K562 (cell line): ENCODE results near the gene KL. TPM values are rescaled to one million over a fixed set of nuclear protein-coding genes. Genes with fewer than 3 reads are reported as not detected.

Source experiments
- ATAC-seq: fragments of 200-7000 bp; cut with Tn5 transposase; 3 replicates; pipeline ENCODE4 v1.9.1; 2020; ENCODE audit warnings: moderate library complexity
- BruUV-seq: library from RNA; stranded (reverse); fragments of 400-500 nt; replicated peaks from 2 replicates; lab custom pipeline; 2021; lab: Mats Ljungman, UMichigan
- CTCF ChIA-PET: fragments of 300-600 bp; formaldehyde crosslinking; extraction: SDS; loops from one replicate; lab custom pipeline; 2021; ENCODE audit warnings: low intra/inter-chr PET ratio; lab: Yijun Ruan, JAX
- POLR2A ChIA-PET: fragments of 300-600, 350-650 bp; sonication (Branson Sonifier 250); formaldehyde crosslinking; extraction: SDS; loops from one replicate; lab custom pipeline; 2021; ENCODE audit warnings: antibody characterized with exemption, inconsistent platforms; lab: Yijun Ruan, JAX
- DNase-seq, 4 experiments: peaks; one replicate each; pipeline versions ENCODE4 v3.0.0 to v3.0.0-alpha.2; 2011 to 2018; ENCODE audit warnings: low spot score in 3 of 4, mixed read lengths in 3 of 4; ENCODE audit errors: extremely low read depth in 1 of 4
- FAIRE-seq: peaks from 2 replicates; lab custom pipeline; 2011; peaks lifted over from hg19 to GRCh38; lab: Jason Lieb, UNC
- H2AFZ ChIP-seq: 2 replicates; pipeline ENCODE4 v1.6.0; 2011; ENCODE audit warnings: low read depth, low read length, control low read depth, inconsistent platforms
- H3K27ac ChIP-seq: fragments of 200-600 bp; 3 replicates; pipeline ENCODE4 v1.8.0; 2011; ENCODE audit warnings: low read depth, mild to moderate bottlenecking, control low read depth, inconsistent platforms, low read length, moderate library complexity, mixed read lengths; ENCODE audit errors: extremely low read depth
- H3K27me3 ChIP-seq, 2 experiments: fragments of 300-600 bp in 1 of 2; 2 replicates in 1 of 2; 3 replicates in 1 of 2; pipeline versions ENCODE4 v1.6.0 to v1.8.0; 2011; ENCODE audit warnings: inconsistent platforms in 2 of 2, low read length in 2 of 2, mild to moderate bottlenecking in 1 of 2, mixed read lengths in 1 of 2, moderate library complexity in 1 of 2; ENCODE audit not compliant: control insufficient read depth in 2 of 2, insufficient read depth in 2 of 2
- H3K36me3 ChIP-seq: fragments of 300-600 bp; 3 replicates; pipeline ENCODE4 v1.8.0; 2011; ENCODE audit warnings: mild to moderate bottlenecking, low read length, inconsistent platforms; ENCODE audit not compliant: control insufficient read depth, insufficient read depth
- H3K4me1 ChIP-seq, 2 experiments: fragments of 200-600 bp in 1 of 2; replicated peaks in 1 of 2; 2 replicates in 1 of 2; 3 replicates in 1 of 2; pipeline versions ENCODE4 v1.5.1 to v1.8.0; 2011; ENCODE audit warnings: inconsistent platforms in 2 of 2, low read length in 2 of 2, mild to moderate bottlenecking in 1 of 2, mixed read lengths in 1 of 2, moderate library complexity in 1 of 2; ENCODE audit not compliant: control insufficient read depth in 2 of 2, insufficient read depth in 2 of 2
- H3K4me2 ChIP-seq: 2 replicates; pipeline ENCODE4 v1.6.1; 2011; ENCODE audit warnings: low read length, control low read depth, inconsistent platforms, mixed read lengths; ENCODE audit not compliant: insufficient read depth
- H3K4me3 ChIP-seq: fragments of 200-600 bp; sonication (generic), shearing (Covaris generic); 2 replicates; pipeline ENCODE4 v1.5.1; 2016; ENCODE audit warnings: control low read depth, inconsistent platforms
- H3K79me2 ChIP-seq: fragments of 200-600 bp; 3 replicates; pipeline ENCODE4 v1.8.0; 2011; ENCODE audit warnings: low read length, inconsistent platforms; ENCODE audit not compliant: control insufficient read depth, insufficient read depth
- H3K9ac ChIP-seq, 2 experiments: 2 replicates each; pipeline versions ENCODE4 v1.6.0 to v1.6.1; 2011; ENCODE audit warnings: low read depth in 2 of 2, low read length in 2 of 2, control low read depth in 1 of 2, inconsistent platforms in 1 of 2, mild to moderate bottlenecking in 1 of 2, mixed read lengths in 1 of 2; ENCODE audit not compliant: insufficient read depth in 1 of 2
- H3K9me1 ChIP-seq: one replicate; pipeline ENCODE4 v1.6.0; 2011; ENCODE audit warnings: inconsistent platforms, mild to moderate bottlenecking, low read length, moderate library complexity; ENCODE audit not compliant: control insufficient read depth, insufficient read depth
- H3K9me3 ChIP-seq: replicated peaks from 2 replicates; pipeline ENCODE4 v1.5.1; 2011; ENCODE audit warnings: low read depth, low read length, inconsistent platforms; ENCODE audit not compliant: control insufficient read depth, insufficient read depth
- H4K20me1 ChIP-seq: replicated peaks from 2 replicates; pipeline ENCODE4 v1.6.1; 2011; ENCODE audit warnings: low read length, inconsistent platforms, mixed read lengths; ENCODE audit not compliant: control insufficient read depth, insufficient read depth
- FOXA3 ChIP-seq, 2 experiments: fragments of 450-650 bp in 1 of 2; sonication (generic) in 1 of 2; formaldehyde crosslinking; IDR thresholded peaks in 1 of 2; conservative IDR thresholded peaks in 1 of 2; 2 replicates each; pipeline versions ENCODE4 v1.4.0 to v1.8.0; 2020 to 2022; ENCODE audit warnings: mild to moderate bottlenecking in 2 of 2, missing genetic modification reagents in 1 of 2
- NCOA4 ChIP-seq: fragments of 450-650 bp; IDR thresholded peaks from 2 replicates; pipeline ENCODE4 v1.6.1; 2018; ENCODE audit warnings: mild to moderate bottlenecking; ENCODE audit not compliant: partially characterized antibody
- WGBS: fragments of 100-300 bp; shearing (Covaris generic); methylation state at CpG from one replicate; pipeline ENCODE4 v1.1.6; 2016; ENCODE audit warnings: low coverage, mixed read lengths; ENCODE audit not compliant: insufficient coverage; ENCODE audit errors: missing lambda C conversion rate; 5-methylcytosine and 5-hydroxymethylcytosine counted together
- in situ Hi-C: fragments of 300-500 bp; cut with MboI; formaldehyde crosslinking; loops from 4 replicates; pipeline ENCODE4 v1.15.0; 2018; ENCODE audit warnings: inconsistent platforms, mixed read lengths
- intact Hi-C: fragments of 100-400 bp; cut with micrococcal nuclease; formaldehyde crosslinking; loops from 2 replicates; pipeline ENCODE4 v1.14.2; 2022
- polyA plus RNA-seq, 8 experiments: library from polyadenylated mRNA; depleted of rRNA in 4 of 8; stranded (reverse) in 5 of 8; unstranded in 3 of 8; fragments of >200 nt; fragmentation: Nextera tagmentation in 2 of 8; fragmentation: Illumina TruSeq in 1 of 8; extraction: Ambion mirVana in 2 of 8; extraction: Trizol in 1 of 8; gene quantifications; 2 replicates each; pipeline versions ENCODE4 v1.2.1 to v1.2.3, GENCODE V29; 2011 to 2014; ENCODE audit warnings: inconsistent platforms in 1 of 8, missing spikeins in 1 of 8
- total RNA-seq, 7 experiments: library from RNA; depleted of rRNA in 6 of 7; stranded (reverse); fragments of >200 nt in 6 of 7; fragmentation: Illumina TruSeq in 2 of 7; extraction: Trizol in 2 of 7; gene quantifications; 2 replicates each; pipeline versions ENCODE4 v1.2.1 to v1.2.3, GENCODE V29; 2011 to 2021; ENCODE audit warnings: low replicate concordance in 1 of 7

Gene KL
- total and polyA plus RNA-seq, 9 of the 15 experiments (the other 6 are each of a cell fraction or from before 2014, with no cell fraction given), result not detected

DNA sequence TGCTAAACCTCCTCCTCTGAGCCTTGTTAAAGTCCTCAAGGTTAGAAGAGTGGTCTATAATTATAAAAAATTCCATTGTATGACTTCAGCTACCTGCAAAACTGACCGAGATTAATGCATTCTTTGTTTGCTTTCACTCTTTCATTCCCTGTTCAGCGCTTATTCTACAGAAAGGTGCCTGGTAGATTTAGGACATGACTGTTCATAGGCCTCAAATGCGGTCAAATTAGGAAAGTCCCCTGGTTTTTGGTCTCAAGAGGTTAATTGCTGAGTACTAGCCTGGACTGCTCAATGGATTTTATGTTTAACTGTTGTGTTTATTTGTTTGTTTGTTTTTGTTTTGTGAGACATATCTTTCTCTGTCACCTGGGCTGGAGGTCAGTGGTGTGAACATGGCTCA is 35.4 kb downstream of the KL start (continued):
- no peak for TF ChIP-seq NCOA4

DNA sequence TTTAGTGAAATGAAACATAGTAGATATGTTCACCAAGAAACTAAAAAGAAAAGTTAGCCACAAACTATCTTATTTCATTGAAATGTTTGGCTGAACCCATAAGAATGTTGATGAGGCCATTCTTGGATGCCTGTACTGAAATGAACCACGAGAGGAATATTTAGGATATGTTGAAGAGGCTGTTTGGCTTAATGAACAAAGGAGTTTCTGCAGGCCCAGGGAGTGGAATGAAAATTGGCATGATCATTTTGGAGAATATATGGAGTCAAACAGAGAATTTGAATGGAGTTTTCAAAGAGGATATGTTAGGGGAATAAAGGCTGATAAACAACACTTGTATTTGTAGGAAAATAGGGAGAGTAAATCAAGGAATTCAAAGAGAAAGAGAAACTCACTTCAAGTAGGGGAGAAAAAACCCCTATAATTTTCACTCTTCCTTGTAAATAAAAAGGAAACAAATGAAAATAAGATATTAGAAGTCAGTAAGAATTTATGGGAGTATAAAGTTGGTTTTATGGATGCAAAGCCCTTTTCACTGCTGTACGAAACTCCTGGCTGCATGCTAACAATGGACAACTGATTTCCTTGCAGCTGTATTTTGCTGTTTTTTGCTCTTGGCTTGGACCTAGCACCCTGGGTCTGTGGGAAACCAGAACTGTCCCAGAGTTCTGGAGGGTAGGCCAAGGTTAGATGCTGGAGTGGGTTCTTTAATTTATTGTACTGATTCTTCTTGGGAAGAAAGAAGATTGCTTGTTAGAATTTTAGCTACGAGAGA is 36.5 kb downstream of the KL start:
- in situ Hi-C loops (no loop called here), intact Hi-C loops (no loop called here)
- ChIA-PET CTCF (no interaction called here), POLR2A (no interaction called here)
- ATAC-seq (no peak), DNase-seq (no peak), FAIRE-seq (no peak)
- 0% methylated on average over 3 of the region's 3 CpGs for WGBS
- Histone ChIP-seq H3K27ac (no peak overlapping the region), H3K9ac (no peak overlapping the region), H3K4me3 (no peak overlapping the region), H3K4me2 (no peak overlapping the region), H2AFZ (no peak overlapping the region), H4K20me1 (no peaks in the 10 kb centered on the region), H3K4me1 (no peaks in the 10 kb centered on the region), H3K79me2 (no peaks in the 10 kb centered on the region), H3K9me1 (no peaks in the 10 kb centered on the region), H3K27me3 (0 out of 5 replicates have a peak, but pooled peaks cover 0 to 4% of the 10 kb centered on the region in 2 experiments), H3K9me3 (no peaks in the 10 kb centered on the region), H3K36me3 (no peaks in the 10 kb centered on the region)
- TF ChIP-seq FOXA3 (CRISPR knock-in tag; conservative IDR thresholded peaks at IDR 0.05 in 1 of 2, IDR thresholded peaks at IDR 0.05 in 1 of 2), result no peak
- no TSS peak for BruUV-seq
